Stimulated activated CD4-positive, alpha-beta T cell treated with anti-CD3 and anti-CD28 coated beads, Interleukin-2, amount 100 ng/mL, for 24 hours (primary cell): ENCODE measurements around the gene FAM110C.
"Not testable (repeated sequence)": the region's sequence is repeated elsewhere in the genome, so short reads cannot be mapped to it uniquely, and the experiment has no call there.

Source experiments
- DNase-seq, 2 donors: peaks; one replicate each; pipeline ENCODE4 v3.0.0-alpha.2; 2020

The FAM110C gene

GRCh38 chr2:42788-43187, 3.5 kb downstream of the FAM110C start:
- no peak for DNase-seq

- DNase-seq = no peak
Measured at GRCh38 chr2:40465-40864, 5.8 kb downstream of the FAM110C start.

DNA sequence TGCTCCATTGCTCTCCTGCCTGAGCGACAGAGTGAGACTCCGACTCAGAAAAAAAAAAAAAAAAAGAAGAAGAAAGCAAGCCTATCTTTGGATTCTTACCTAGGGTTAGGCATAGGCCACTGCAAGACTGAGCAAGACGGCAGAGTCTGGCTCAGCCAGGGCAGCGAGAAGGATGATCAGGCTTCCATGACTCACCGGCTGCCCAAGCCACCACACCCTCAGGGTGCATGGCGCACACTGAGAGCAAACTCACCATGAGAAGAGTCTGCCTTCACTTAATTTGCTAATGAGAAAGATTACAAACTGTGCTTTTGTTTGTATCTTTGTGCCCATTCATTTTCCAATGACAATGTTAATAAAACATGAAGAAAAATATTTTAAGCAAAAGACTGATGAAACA, 8.2 kb downstream of the FAM110C start:
- no peak for DNase-seq

DNA sequence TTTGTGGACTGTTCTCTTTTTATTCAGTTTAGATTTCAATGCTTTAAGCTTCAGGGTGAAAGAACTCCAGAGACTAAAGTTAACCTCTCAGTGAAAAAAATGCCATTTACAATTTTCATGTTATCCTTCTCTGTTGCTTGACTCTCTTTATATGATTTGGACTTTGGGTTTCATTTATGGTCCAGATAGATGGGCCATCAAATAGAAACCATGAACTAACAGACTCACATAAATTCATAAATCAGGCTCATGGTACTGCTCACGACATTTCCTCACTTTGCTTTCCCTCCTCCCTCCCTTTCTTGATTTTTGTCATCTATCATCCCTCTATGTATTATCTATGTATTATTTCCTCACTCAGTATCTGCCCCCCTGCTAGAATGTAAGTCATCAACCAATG, 10.0 kb downstream of the FAM110C start:
- DNase-seq = no peak

DNA sequence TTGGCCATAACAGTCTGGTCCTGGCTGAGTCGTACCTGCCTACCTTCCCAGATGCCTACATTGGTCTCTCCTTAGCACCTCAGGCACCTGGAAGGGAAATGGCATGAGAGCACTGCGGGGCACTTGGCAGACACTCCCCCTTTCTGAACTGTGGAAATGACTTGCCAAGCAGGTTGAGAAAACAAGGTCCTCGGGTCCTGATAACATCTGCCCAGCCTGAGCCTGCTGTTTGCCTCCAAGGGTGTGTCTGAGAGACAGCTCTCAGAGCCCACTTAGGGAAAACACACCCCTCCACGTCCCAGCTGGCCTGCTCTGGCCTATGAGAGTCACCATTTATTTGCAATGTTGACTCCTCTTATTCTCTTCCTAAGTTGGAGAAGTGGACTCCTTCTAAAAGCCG, 10.5 kb downstream of the FAM110C start:
- DNase-seq = no peak

DNA sequence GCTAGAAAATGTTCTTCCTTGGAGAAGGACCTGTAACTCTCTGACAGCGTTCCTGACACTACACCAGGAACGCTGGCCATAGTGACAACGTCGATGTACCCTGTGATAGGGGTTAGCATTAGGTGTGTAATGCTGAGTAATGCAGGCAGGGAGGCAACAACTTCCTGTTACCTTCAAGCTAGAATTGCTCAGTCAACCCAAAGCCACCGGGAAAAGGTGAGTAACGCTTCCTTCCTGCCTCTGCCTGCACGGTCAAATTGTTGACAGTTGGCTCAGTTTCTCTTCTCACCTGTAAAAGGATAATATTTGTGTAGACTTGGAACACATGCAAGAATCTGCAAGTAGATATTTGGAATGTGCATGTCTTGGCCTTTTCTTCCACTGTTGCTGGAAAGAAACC, 12.7 kb downstream of the FAM110C start:
- peak; percentile 50 to 51 for DNase-seq

GRCh38 chr2:32068-32467, 14.2 kb downstream of the FAM110C start:
- DNase-seq = peak; percentile 49 to 53

DNA sequence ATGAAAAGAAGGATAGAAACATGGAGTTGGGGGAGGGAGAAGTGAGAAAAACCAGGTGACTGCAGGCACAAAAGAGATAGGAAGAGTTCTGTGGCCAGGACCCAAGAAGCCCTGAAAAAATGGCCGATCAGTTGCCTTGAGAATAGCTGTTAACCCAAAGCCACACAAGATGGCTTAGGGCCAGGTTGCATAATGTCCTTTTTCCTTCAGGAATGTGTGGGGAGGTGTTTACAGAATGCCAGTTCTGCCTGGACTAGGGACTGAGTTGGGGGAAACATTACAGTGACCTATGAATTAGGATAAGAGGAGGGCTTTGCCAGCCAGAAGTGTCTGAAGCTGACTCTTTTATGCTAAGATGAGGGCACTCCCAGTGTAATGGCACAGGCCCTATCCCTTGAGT, 17.1 kb downstream of the FAM110C start:
- no peak for DNase-seq

- no peak for DNase-seq
Measured at GRCh38 chr2:28406-28975, 17.8 kb downstream of the FAM110C start.

- no peak for DNase-seq
Measured at GRCh38 chr2:26891-27290, 19.4 kb downstream of the FAM110C start.

GRCh38 chr2:25543-25942, 20.8 kb downstream of the FAM110C start:
- no peak for DNase-seq

DNA sequence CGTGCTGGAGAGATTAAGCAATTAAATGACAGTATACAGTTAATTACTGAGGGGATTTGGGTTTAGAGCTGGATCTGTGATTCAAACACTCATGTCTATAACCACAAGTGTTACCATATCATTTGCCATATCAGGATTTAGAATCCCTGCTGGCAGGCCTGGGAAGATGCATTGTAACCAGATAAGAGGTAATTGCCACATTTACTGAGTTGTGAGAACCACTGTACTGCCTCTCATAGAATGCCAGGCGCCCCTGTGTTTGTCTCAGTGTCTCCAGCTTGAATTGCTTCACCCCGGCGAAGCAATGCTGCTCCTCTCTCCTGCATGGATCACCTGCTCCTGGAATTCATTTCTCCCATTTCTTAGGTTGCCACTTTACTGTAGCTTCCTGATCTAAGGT, 21.7 kb downstream of the FAM110C start:
- not testable (repeated sequence) for DNase-seq

GRCh38 chr2:24107-24506, 22.2 kb downstream of the FAM110C start:
- DNase-seq = no peak

- DNase-seq = no peak
Measured at GRCh38 chr2:23283-23682, 23.0 kb downstream of the FAM110C start.

GRCh38 chr2:22244-22643, 24.1 kb downstream of the FAM110C start:
- not testable (repeated sequence) for DNase-seq

DNA sequence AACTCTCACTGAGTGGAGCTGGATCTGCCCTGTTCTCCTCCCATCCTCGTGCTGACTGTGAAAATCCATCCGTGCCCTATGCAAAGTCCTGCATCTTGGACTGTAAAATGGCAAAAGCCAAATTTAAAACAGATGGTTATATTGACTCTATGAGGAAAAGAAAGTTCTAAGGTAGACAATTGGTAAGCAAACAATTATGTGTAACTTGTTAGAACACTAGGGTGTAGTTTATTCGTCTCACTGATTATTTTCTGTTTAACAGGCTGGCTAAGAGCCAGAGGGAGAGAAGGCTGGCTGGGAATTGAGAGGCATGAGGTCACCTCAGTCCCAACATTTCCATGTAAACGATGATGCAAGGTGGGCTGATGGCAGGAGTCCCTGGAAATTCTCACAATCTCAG, 26.0 kb downstream of the FAM110C start:
- DNase-seq = not testable (repeated sequence)

DNA sequence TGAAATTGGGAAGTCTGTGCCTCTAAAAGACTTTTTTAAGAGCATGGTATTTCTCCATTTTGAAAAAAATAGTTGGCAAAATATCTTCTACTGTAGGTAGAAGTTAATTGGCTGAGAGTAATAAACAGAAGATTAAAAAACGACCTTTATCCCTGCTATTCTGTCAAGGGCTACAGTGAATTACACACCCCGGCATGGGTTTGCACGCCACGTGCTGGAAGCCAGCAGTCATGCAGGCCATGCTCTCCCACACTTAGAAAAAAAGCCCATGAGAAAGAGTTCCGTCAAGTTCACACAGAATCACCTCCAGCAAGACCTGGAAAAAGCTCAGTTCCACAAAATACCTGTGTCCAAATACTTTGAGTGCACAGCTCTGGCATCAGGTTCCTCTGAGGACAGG, 26.8 kb downstream of the FAM110C start:
- DNase-seq = no peak

GRCh38 chr2:18402-19271, 27.7 kb downstream of the FAM110C start:
- no peak for DNase-seq

DNA sequence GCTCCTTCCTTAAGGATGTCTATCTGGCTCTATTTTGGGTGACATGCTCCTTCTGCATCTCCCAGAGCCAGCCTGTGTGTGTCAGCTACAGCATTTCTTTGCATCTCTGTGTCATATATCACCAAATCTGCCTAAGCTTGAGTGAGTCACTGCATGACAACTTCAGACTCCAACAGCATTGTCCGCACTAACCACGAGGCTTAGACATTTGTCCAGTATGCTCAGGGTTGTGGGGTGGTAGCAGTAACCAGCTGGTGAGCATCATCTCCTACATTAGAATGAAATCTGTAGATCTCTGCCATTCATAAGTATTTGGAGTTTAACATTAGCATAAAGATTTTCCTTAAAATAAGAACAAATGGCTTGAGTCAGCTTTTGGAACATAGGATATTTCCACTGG, 30.4 kb downstream of the FAM110C start:
- not testable (repeated sequence) for DNase-seq

GRCh38 chr2:11248-11941, 34.9 kb downstream of the FAM110C start:
- peak; percentile 65 to 79 for DNase-seq

- DNase-seq = no peak
Measured at GRCh38 chr2:10222-10875, 36.0 kb downstream of the FAM110C start.
